ENCODE data around the gene NPAS3. TPM values are rescaled to one million over a fixed set of nuclear protein-coding genes. Genes with fewer than 3 reads are reported as not detected.

NPAS3 gene
- total and polyA plus RNA-seq, 8 donors: 0.23 to 2.8 (median 1.4) TPM

DNA sequence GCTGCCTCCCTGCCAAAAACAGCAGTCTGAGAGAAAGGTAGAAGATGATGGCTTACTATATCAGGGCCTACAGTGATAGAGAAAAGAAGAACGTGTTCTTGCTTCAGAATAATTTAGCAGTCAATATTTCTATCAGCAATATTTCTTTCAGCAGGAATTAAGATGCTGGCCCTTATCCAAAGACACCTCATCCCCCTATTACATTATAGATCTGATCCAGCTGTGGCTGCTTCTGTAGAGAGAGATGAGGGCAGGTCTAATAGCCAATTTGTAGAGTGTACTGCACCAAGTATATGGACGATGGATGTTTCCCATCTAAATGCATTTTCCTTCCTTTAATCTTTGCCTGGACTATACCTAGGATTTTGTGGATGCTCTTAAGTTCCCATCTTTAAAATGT, 451.7 kb downstream of the NPAS3 start:
- FAIRE-seq (no peak), ATAC-seq (no peak), DNase-seq (no peak)
- H3K4me3 ChIP-seq: no peak overlapping the region
- no peaks in the 10 kb centered on the region for H3K9me3 ChIP-seq
- no peaks in the 10 kb centered on the region for H3K4me1 ChIP-seq
- H3K27ac ChIP-seq: no peak overlapping the region
- no peaks in the 10 kb centered on the region for H3K36me3 ChIP-seq
- H3K27me3 ChIP-seq: no peaks in the 10 kb centered on the region
- intact Hi-C loops (cut with DNase I): no loop called here
- TF ChIP-seq, protein P1, sequence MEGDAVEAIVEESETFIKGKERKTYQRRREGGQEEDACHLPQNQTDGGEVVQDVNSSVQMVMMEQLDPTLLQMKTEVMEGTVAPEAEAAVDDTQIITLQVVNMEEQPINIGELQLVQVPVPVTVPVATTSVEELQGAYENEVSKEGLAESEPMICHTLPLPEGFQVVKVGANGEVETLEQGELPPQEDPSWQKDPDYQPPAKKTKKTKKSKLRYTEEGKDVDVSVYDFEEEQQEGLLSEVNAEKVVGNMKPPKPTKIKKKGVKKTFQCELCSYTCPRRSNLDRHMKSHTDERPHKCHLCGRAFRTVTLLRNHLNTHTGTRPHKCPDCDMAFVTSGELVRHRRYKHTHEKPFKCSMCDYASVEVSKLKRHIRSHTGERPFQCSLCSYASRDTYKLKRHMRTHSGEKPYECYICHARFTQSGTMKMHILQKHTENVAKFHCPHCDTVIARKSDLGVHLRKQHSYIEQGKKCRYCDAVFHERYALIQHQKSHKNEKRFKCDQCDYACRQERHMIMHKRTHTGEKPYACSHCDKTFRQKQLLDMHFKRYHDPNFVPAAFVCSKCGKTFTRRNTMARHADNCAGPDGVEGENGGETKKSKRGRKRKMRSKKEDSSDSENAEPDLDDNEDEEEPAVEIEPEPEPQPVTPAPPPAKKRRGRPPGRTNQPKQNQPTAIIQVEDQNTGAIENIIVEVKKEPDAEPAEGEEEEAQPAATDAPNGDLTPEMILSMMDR (IDR thresholded peaks at IDR 0.05): no peak
- 46 to 62% methylated on average over 2 of the region's 2 CpGs for WGBS, 2 donors

DNA sequence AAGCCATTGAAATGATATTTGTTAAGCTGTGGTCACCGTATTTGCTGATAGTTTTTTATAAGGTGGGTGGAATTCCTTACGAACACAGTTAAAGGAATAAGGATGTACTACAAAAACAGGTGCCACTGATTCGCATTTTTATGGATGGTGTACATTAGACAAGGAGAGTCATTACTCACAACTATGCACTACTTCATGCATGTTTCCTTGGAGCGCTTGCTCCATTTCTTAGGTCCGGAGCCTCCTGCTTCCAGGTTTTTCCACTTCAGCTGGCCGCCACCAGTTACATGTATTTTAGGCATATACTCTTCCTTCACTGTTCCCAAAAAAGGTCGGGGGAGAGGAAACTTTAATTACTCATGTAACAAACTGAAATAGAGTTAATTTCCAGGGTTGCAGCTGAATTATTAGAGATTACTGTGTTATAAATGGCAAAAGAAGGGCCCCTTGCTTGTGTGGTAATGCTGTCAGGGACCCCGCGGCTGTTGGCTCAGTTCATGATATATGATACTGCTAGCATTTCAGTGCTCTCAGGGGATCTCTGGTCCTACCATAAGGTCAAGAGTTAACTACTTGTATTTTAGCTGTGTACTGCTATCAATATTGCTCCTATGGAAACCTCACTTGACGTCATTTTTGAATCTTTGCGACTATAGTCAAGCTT, 454.7 kb downstream of the NPAS3 start:
- no peak for FAIRE-seq
- DNase-seq: no peak
- ATAC-seq: no peak
- Histone ChIP-seq H3K4me1 (no peaks in the 10 kb centered on the region), H3K36me3 (no peaks in the 10 kb centered on the region), H3K27me3 (no peaks in the 10 kb centered on the region), H3K4me3 (no peak overlapping the region), H3K27ac (no peak overlapping the region), H3K9me3 (no peaks in the 10 kb centered on the region)
- WGBS, 2 donors: 72 to 77% methylated on average over 11 of the region's 11 CpGs
- TF ChIP-seq, protein P1 (IDR thresholded peaks at IDR 0.05): no peak
- intact Hi-C loops (cut with DNase I): no loop called here

DNA sequence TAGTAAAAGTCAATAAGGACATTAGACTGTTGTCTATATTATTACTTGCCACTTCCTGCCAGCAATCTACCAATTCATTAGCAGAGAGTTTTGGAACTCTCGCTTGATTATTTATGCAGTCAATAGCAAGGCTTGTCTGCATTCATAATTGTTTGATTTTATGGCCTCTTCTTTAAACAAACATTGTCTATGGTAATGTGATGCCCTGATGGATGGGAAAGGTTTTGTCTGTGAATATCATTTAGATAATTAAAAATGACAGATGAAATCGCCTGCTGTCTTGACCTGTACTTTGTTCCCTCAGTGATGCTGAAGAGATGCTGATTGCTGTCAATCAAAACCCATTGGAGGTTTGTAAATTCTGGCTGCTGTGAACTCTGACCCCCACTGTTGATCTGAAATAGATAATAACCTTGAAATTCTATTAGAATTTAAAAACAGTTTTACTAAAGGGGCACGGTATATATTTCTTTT, 455.3 kb downstream of the NPAS3 start:
- Histone ChIP-seq H3K36me3 (no peaks in the 10 kb centered on the region), H3K9me3 (no peaks in the 10 kb centered on the region), H3K27ac (no peak overlapping the region), H3K27me3 (no peaks in the 10 kb centered on the region), H3K4me3 (no peak overlapping the region), H3K4me1 (no peaks in the 10 kb centered on the region)
- intact Hi-C loops (cut with DNase I): no loop called here
- no peak for ATAC-seq
- DNase-seq: no peak
- FAIRE-seq: no peak
- TF ChIP-seq, protein P1 (IDR thresholded peaks at IDR 0.05): no peak
- WGBS, 2 donors: 82% methylated on average over 3 of the region's 3 CpGs

DNA sequence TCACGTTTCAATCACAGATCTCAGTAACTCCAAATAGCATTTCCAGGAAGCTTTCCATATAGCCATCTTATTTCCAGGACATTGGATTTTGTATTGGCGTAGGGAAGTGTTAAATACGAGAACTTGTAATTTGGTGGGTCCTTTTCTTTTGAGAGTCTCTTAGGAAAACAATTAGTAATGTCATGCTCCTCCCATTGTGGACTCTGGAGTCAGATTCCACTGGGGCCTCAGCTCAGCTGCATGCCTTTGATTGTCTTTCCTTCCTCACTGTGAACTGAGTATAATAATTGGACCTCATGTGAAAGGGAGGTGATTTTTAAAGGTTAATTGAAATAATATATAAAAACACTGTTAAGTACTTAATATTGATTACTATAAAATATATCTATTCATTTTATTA, 462.6 kb downstream of the NPAS3 start:
- TF ChIP-seq, protein P1 (IDR thresholded peaks at IDR 0.05): no peak
- H3K4me1 ChIP-seq: no peaks in the 10 kb centered on the region
- H3K9me3 ChIP-seq: no peaks in the 10 kb centered on the region
- no peak overlapping the region for H3K4me3 ChIP-seq
- ATAC-seq (no peak), FAIRE-seq (no peak), DNase-seq (no peak)
- intact Hi-C loops (cut with DNase I): no loop called here
- H3K27me3 ChIP-seq: no peaks in the 10 kb centered on the region
- no peaks in the 10 kb centered on the region for H3K36me3 ChIP-seq
- H3K27ac ChIP-seq: no peak overlapping the region
- 75 to 78% methylated on average over 3 of the region's 3 CpGs for WGBS, 2 donors

DNA sequence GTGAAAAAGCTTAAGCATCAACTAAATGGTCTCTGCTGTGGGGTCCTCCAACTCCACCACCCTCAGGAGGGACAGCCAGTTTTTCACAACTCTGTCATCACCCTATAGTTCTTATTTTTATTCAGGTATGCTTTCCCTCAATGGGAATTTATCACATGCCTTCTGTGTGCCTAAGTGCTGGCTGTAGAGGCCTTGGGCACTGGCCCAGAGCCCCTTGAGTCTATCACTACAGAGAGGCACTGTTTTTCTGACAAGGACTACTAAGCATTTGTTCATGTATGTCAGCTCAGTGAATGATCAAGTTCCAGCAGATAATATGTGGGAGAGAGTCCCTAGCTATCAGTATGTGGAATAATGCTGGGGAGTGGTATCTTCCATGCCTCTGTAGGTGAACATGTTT, 463.9 kb downstream of the NPAS3 start:
- no peak overlapping the region for H3K4me3 ChIP-seq
- no peak overlapping the region for H3K27ac ChIP-seq
- TF ChIP-seq, protein P1 (IDR thresholded peaks at IDR 0.05): no peak
- H3K27me3 ChIP-seq: no peaks in the 10 kb centered on the region
- intact Hi-C loops (cut with DNase I): no loop called here
- H3K9me3 ChIP-seq: no peaks in the 10 kb centered on the region
- ATAC-seq (no peak), FAIRE-seq (no peak), DNase-seq (no peak)
- H3K4me1 ChIP-seq: no peaks in the 10 kb centered on the region
- H3K36me3 ChIP-seq: no peaks in the 10 kb centered on the region

Measured in pancreas (tissue), 10 donors.